Cerebellar nuclear complex (tissue), 1 donor: Measurements from ENCODE around the gene DCP1B.

Source experiments
- DNase-seq, 2 experiments: peaks; one replicate each; lab custom pipeline; 2025; lab: John Stamatoyannopoulos, UW

The DCP1B gene

GRCh38 chr12:1934831-1935230 lies 69.4 kb downstream of the DCP1B start:
- DNase-seq = no peak

DNA sequence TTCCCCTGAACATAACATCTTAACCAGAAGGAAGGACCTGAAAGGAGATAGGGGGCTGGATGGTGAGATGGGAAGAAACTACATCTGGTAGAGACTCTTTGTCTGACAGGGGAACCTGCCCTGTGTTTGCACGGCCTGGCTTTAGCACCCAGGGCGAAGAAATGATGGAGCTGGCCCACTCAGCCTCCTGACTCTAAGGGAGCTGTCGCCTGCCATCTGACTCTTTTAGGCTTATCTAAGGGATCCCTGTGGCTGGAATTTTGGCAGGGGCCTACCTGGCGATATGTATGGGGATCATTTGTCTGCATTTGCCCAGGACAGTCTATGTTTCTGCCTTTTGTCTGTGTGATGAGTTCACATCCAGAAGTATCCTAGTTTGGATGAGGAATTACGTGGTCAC lies 70.2 kb downstream of the DCP1B start:
- no peak for DNase-seq

DNA sequence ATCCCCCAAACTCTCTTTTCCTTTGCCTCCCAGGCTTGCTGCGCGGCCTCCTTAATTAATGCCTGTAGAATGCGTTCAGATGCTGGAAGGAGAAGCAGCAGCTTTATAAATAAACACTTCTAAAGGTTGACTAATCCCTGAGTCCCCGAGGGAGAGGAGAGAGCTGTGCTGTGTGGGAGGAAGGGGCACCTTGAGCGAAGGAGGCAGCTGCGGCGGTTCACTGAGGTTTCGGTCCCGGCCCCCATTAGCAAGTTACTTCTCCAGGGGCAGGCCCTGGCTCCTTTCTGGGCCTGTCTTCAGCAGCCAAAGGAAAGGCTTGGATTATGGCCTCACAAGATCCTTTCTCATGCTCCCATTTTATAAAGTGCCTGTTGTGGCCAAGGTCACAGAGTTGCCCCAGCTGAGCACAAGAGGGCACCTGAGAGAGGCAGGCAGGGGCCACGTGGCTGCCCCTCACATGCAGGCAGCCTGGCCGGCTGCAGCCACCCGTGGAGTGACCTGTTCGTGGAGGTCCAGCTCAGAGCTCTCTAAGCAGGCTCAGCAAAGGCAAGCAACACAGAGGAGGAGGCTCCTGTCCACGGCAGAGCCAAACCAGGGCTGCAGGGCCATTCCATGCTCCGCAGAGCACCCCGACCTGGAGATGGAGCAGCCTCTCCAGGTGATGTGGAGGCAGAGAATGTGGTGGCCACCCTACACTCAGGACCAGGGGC lies 70.8 kb downstream of the DCP1B start:
- DNase-seq = no peak

- no peak for DNase-seq
Observed at GRCh38 chr12:1932264-1932777, 71.9 kb downstream of the DCP1B start.

DNA sequence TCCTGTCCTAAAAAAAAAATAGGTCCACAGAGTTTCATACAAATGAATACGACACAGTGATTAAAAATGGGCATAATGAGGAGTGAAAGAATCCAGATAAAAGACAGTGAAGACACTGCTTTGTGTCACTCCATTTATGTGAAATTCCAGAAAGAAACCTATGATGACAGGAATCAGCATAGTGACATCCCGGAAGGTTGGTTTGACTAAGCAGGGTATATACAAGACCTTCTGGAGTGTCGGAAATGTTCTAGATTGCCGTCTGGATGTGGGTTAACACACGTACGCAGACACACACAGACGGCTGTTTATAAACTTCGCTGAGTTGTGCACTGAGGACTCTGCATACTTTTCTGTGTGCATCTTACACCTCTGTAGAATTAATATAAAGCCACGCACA lies 72.6 kb downstream of the DCP1B start:
- DNase-seq = no peak

- DNase-seq = no peak
Observed at GRCh38 chr12:1930803-1931597, 73.3 kb downstream of the DCP1B start.

- DNase-seq = no peak
Observed at GRCh38 chr12:1929985-1930802, 74.1 kb downstream of the DCP1B start.

- no peak for DNase-seq
Observed at GRCh38 chr12:1929241-1929984, 74.8 kb downstream of the DCP1B start.

GRCh38 chr12:1928439-1929121 lies 75.7 kb downstream of the DCP1B start:
- no peak for DNase-seq

DNA sequence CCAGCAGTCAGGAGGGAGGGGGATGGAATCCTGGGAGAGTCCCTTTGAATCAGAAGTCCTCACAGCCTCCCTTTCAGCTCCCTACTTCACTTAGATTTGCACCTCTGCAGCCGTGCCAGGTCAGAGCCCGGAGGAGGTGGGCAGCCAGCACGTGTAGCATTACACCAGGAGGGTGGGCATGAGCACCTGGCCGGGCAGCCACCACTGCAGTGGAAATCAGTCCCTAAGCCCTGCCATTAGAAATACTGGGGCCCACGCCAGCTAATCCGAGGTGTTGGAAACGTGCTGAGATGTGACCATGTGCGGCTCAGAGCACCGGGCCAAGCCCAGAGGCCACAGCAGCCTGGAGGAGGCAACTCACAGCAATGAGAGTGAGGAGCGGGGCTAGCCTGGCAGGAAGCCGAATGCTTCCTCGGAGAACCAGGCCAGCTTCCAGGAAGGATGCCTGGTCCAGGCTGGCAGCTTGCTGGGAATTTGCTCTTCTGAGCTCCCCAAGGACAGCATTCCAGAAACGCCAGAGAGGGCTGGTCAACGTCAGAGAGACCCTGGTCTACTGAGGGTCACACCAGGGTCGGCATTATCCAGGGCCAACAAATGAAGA lies 76.4 kb downstream of the DCP1B start:
- DNase-seq = no peak

DNA sequence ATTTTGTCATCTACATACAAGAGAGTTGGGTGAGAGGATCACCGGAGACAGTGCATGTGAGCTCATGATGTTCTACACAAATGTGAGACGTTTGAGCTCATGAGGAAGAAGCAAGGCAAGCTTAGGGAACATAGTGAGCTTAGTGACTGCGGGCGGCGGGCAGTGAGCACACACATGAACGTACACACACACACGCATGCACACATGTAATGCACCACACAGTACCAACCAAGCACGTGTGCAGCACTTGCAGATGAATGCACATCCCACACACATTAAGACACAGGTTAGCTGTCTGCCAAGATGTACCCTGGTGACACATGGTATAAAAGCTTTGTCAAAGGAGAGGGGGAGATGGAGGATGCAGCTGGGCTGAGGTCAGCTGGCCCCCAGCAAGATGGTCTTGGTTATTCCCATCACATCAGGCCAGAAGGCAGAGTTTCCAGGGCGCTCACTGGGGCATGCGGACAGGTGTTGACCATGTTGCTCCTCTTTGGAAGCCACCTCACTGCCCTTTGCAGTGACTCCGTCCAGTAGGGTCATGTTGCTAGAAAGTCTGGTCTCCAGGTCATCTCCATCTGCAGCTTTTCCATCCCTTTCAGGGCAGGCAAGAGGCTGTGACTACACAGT lies 77.1 kb downstream of the DCP1B start:
- DNase-seq = no peak

- peak in 1 of 2 experiments; percentile 18 for DNase-seq
Observed at GRCh38 chr12:1926251-1926657, 78.0 kb downstream of the DCP1B start.

- no peak for DNase-seq
Observed at GRCh38 chr12:1925684-1926006, 78.6 kb downstream of the DCP1B start.

GRCh38 chr12:1924996-1925683 lies 79.1 kb downstream of the DCP1B start:
- no peak for DNase-seq

- DNase-seq = no peak
Observed at GRCh38 chr12:1922985-1923384, 81.3 kb downstream of the DCP1B start.

DNA sequence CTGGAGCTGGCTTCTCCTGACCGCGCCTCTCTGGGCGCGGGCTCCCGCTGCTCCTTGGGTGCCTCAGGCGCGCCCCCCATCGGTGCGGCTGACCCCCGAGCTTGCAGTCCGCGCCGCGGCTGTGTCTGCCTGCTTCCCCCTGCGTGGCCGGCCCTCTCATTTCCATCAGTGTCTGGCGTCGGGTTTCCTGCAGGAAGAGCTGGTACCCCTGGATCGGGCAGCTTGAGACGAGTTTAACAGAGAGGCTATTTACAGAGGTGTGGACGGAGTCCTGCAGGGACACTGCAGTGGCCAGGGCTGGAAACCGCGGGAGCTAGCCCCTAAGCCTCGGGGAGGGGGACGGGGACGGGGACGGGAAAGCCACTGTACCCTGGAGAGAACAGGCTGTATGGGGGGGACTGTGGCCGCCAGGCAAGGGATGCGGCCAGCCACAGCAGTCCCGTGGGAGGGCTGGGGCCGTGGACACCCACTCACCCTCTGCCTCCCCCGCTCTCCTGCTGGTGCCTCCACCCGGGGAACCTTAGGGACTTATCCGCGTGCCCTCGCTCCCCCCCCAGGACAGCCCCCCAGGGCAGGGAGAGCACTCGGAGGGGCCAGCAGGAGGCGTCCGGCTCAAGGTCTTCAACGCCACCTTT lies 82.1 kb downstream of the DCP1B start:
- DNase-seq = no peak

- no peak for DNase-seq
Observed at GRCh38 chr12:1920971-1921370, 83.3 kb downstream of the DCP1B start.

GRCh38 chr12:1920436-1920835 lies 83.8 kb downstream of the DCP1B start:
- no peak for DNase-seq

DNA sequence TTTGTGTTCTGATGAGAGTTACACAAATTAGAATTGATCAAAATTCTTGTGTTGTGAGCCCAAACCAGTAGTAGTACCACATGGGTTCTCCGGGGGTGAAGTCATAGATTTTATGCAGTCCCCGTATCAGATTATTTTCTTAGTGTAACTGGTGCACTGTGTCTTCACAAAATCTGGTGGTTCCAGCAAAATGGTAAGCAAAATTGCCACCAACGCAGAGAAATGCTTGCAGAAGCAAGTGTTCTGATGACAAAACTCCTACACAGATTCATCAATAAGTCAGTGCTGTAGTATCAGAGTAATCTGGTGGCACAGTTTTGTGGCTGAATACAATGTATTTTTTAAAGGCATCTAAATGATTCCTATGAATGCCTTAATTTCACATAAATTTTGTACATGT lies 84.5 kb downstream of the DCP1B start:
- no peak for DNase-seq
